Measurements from ENCODE around the gene AKAP13. TPM values are rescaled to one million over a fixed set of nuclear protein-coding genes. Genes with fewer than 3 reads are reported as not detected.
A peak's percentile ranks its signal among the peaks of the same experiment; 100 is the strongest.

Gene AKAP13
- total RNA-seq, 6 donors from 2014 or later = 329 to 1,278 (median 748) TPM

GRCh38 chr15:85514413-85514812 lies 134.0 kb downstream of the AKAP13 start:
- H3K27ac ChIP-seq = peak overlapping the region in 1 of 4 donors; percentile 30
- H3K4me1 ChIP-seq = peaks cover 0 to 13% (median 3%) of the 10 kb centered on the region in 4 donors
- H3K36me3 ChIP-seq = no peaks in the 10 kb centered on the region
- no peak overlapping the region for H3K4me3 ChIP-seq
- no peak for TF ChIP-seq POLR2AphosphoS5 (IDR thresholded peaks at IDR 0.05)
- TF ChIP-seq CTCF (IDR thresholded peaks at IDR 0.05) = no peak
- TF ChIP-seq POLR2A (IDR thresholded peaks at IDR 0.05) = no peak
- no peak for TF ChIP-seq EP300 (IDR thresholded peaks at IDR 0.05)
- H3K9me3 ChIP-seq = no peaks in the 10 kb centered on the region
- ATAC-seq (ENCODE audit: low FRiP score in 2 of 2) = no peak
- WGBS, 2 donors = 51 to 65% methylated on average over 3 of the region's 3 CpGs
- no peak for DNase-seq
- no peaks in the 10 kb centered on the region for H3K27me3 ChIP-seq

GRCh38 chr15:85515212-85515611 lies 134.8 kb downstream of the AKAP13 start:
- Histone ChIP-seq H3K36me3 (no peaks in the 10 kb centered on the region), H3K27ac (no peak overlapping the region), H3K9me3 (no peaks in the 10 kb centered on the region), H3K27me3 (no peaks in the 10 kb centered on the region), H3K4me3 (no peak overlapping the region), H3K4me1 (peaks cover 0 to 13% (median 3%) of the 10 kb centered on the region in 4 donors)
- no peak for TF ChIP-seq POLR2A (IDR thresholded peaks at IDR 0.05)
- TF ChIP-seq CTCF (IDR thresholded peaks at IDR 0.05) = no peak
- TF ChIP-seq EP300 (IDR thresholded peaks at IDR 0.05) = no peak
- no peak for TF ChIP-seq POLR2AphosphoS5 (IDR thresholded peaks at IDR 0.05)
- no peak for ATAC-seq (ENCODE audit: low FRiP score in 2 of 2)
- WGBS, 2 donors = 54 to 57% methylated on average over 4 of the region's 4 CpGs
- no peak for DNase-seq

GRCh38 chr15:85517086-85517485 lies 136.7 kb downstream of the AKAP13 start:
- 100% methylated on average over 1 of the region's 1 CpG for WGBS, 2 donors
- Histone ChIP-seq H3K36me3 (peaks cover 0 to 4% (median 0%) of the 10 kb centered on the region in 4 donors), H3K4me1 (peaks cover 0 to 13% (median 5%) of the 10 kb centered on the region in 4 donors), H3K27me3 (no peaks in the 10 kb centered on the region), H3K27ac (no peak overlapping the region), H3K4me3 (no peak overlapping the region), H3K9me3 (no peaks in the 10 kb centered on the region)
- no peak for TF ChIP-seq CTCF (IDR thresholded peaks at IDR 0.05)
- TF ChIP-seq EP300 (IDR thresholded peaks at IDR 0.05) = no peak
- no peak for TF ChIP-seq POLR2AphosphoS5 (IDR thresholded peaks at IDR 0.05)
- TF ChIP-seq POLR2A (IDR thresholded peaks at IDR 0.05) = no peak
- ATAC-seq (ENCODE audit: low FRiP score in 2 of 2) (no peak), DNase-seq (no peak)

GRCh38 chr15:85518979-85519761 lies 138.8 kb downstream of the AKAP13 start:
- DNase-seq = no peak
- TF ChIP-seq CTCF (IDR thresholded peaks at IDR 0.05) (no peak), POLR2A (IDR thresholded peaks at IDR 0.05) (no peak), EP300 (IDR thresholded peaks at IDR 0.05) (no peak), POLR2AphosphoS5 (IDR thresholded peaks at IDR 0.05) (no peak)
- no peak overlapping the region for H3K4me3 ChIP-seq
- ATAC-seq (ENCODE audit: low FRiP score in 2 of 2) = no peak
- no peak overlapping the region for H3K27ac ChIP-seq
- peaks cover 0 to 13% (median 5%) of the 10 kb centered on the region in 4 donors for H3K4me1 ChIP-seq
- whole genome bisulfite sequencing, 2 donors = 74 to 90% methylated on average over 5 of the region's 5 CpGs
- H3K36me3 ChIP-seq = peaks cover 0 to 7% (median 0%) of the 10 kb centered on the region in 4 donors
- no peaks in the 10 kb centered on the region for H3K9me3 ChIP-seq
- H3K27me3 ChIP-seq = no peaks in the 10 kb centered on the region
